ENCODE measurements around the gene C10orf67. TPM values are rescaled to one million over a fixed set of nuclear protein-coding genes. Genes with fewer than 3 reads are reported as not detected.

C10orf67 gene
- total and polyA plus RNA-seq, 9 donors, result 0.08 to 1.0 (median 0.28) TPM

DNA sequence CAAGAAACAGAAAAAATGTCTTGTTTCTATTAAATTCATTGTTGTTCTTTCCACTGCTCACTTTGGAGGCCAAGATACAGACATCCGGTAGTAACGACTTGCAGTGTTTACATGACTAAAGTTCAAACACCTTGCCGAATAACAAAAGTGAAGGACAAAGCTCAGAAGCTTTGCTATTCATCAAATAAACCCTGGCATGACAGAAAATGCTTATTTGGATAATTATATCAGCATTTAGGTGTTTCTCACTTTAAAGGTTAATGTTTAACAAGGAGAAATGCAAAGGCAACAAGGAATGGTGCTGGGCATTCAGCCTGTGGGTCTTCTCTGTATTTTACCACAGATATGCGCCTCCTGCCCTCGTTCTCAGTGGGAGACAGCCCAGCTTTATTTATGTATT, 157.9 kb downstream of the C10orf67 start:
- Histone ChIP-seq H3K27ac (no peak overlapping the region), H3K4me1 (ENCODE audit: insufficient read depth) (no peaks in the 10 kb centered on the region), H3K36me3 (no peaks in the 10 kb centered on the region), H3K4me3 (no peak overlapping the region), H3K27me3 (no peaks in the 10 kb centered on the region), H3K9me3 (no peaks in the 10 kb centered on the region)
- TF ChIP-seq POLR2A (IDR thresholded peaks at IDR 0.05) (no peak), EP300 (IDR thresholded peaks at IDR 0.05) (no peak)
- TF ChIP-seq, protein P1, sequence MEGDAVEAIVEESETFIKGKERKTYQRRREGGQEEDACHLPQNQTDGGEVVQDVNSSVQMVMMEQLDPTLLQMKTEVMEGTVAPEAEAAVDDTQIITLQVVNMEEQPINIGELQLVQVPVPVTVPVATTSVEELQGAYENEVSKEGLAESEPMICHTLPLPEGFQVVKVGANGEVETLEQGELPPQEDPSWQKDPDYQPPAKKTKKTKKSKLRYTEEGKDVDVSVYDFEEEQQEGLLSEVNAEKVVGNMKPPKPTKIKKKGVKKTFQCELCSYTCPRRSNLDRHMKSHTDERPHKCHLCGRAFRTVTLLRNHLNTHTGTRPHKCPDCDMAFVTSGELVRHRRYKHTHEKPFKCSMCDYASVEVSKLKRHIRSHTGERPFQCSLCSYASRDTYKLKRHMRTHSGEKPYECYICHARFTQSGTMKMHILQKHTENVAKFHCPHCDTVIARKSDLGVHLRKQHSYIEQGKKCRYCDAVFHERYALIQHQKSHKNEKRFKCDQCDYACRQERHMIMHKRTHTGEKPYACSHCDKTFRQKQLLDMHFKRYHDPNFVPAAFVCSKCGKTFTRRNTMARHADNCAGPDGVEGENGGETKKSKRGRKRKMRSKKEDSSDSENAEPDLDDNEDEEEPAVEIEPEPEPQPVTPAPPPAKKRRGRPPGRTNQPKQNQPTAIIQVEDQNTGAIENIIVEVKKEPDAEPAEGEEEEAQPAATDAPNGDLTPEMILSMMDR (IDR thresholded peaks at IDR 0.05), result no peak
- WGBS, 3 donors, result 7 to 19% (median 10%) methylated on average over 5 of the region's 5 CpGs
- intact Hi-C loops (cut with DNase I), result no loop called here
- DNase-seq, result no peak

DNA sequence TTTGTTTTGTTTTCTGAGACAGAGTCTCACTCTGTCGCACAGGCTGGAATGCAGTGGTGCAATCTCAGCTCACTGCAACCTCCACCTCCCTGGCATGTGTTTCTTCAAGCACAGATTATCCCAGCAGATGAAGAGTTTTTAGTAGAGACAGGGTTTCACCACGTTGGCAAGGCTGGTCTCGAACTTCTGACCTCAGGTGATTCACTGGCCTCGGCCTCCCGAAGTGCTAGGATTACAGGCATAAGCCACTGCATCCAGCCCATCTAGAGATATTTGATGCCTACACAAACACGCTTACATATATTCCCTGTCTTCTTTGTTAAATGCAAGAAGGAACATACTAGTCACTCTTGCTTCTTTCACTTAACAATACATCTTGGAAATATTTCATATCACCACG, 158.4 kb downstream of the C10orf67 start:
- Histone ChIP-seq H3K36me3 (no peaks in the 10 kb centered on the region), H3K27me3 (no peaks in the 10 kb centered on the region), H3K4me3 (no peak overlapping the region), H3K4me1 (ENCODE audit: insufficient read depth) (no peaks in the 10 kb centered on the region), H3K27ac (no peak overlapping the region), H3K9me3 (no peaks in the 10 kb centered on the region)
- WGBS, 3 donors, result 47 to 58% (median 51%) methylated on average over 7 of the region's 7 CpGs
- intact Hi-C loops (cut with DNase I), result no loop called here
- TF ChIP-seq, protein P1 (IDR thresholded peaks at IDR 0.05), result no peak
- TF ChIP-seq POLR2A (IDR thresholded peaks at IDR 0.05) (no peak), EP300 (IDR thresholded peaks at IDR 0.05) (no peak)
- DNase-seq, result no peak

DNA sequence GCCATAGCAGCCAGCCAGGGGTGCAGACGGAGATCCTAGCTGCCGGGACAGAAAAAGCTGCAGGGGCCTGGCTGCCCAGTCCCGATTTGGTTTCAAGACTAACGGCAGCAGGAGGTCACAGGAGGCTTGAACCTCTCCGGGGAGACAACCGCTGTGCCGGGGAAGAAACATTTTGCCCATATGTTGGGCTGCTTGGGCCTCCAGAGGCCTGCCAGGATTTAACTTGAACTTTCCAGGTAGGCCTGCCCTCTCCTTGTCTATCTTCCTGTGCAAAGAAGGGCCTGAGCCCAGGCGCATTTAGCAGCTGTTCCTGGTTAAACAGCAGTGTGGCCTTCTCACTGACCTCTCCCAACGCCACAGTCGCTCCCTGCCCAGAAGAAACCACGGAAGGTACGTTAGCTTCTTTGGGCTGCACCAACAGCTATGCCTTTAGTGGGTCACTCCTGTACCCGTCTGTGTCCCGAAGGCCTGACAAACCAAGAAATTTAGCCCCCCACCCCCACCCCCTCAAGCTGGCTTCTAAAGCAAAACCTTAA, 169.6 kb downstream of the C10orf67 start:
- Histone ChIP-seq H3K4me1 (ENCODE audit: insufficient read depth) (no peaks in the 10 kb centered on the region), H3K27ac (no peak overlapping the region), H3K9me3 (no peaks in the 10 kb centered on the region), H3K4me3 (no peak overlapping the region), H3K36me3 (no peaks in the 10 kb centered on the region), H3K27me3 (no peaks in the 10 kb centered on the region)
- intact Hi-C loops (cut with DNase I), result no loop called here
- WGBS, 3 donors, result 12 to 23% (median 13%) methylated on average over 14 of the region's 14 CpGs
- TF ChIP-seq POLR2A (IDR thresholded peaks at IDR 0.05) (no peak), EP300 (IDR thresholded peaks at IDR 0.05) (no peak)
- TF ChIP-seq, protein P1 (IDR thresholded peaks at IDR 0.05), result no peak
- no peak for DNase-seq

DNA sequence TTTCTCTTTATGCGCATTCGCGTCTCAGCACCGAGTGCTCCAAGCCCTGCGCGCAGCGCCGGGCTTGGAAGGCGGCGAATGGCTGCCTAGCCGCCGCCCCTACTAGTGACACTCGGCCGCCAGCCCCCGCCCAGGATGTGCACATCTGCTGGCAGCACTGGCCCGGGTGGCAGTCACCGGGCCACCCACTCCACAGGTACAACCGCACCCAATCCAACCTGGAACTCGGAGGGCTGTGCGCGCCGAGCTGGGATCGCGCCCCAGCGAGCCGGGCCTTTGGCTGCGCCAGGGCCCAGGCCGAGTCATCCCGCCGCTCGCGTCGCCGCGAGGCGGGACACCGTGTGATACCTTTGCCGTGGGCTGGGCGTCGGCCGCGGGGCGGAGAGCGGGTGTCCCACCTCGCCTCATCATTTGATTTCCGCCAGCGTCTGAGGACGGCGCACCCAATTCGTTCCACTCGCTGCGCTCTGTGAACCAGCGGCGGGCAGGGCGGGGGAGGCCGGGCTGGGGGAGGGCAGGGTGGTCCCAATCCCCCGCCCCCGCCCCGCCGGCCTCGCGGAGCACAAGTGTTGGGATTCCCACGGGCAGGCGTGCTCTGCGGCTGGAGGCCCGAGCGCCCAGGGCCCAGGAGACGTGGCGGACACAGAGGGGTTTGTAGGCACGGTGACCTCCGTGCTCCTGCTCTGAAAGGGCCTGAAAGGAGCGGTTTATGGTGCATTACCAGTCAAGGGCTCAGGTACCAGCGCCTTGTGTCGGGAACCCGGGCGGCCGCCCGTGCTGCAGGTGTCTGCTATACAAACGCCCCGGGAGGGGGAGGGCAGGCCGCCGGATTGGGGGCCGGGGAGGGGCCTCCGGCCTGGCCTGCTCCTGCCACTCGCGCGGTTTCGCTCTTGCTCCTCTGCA, 170.3 kb downstream of the C10orf67 start:
- H3K4me3 ChIP-seq, result no peak overlapping the region
- 1 to 2% (median 2%) methylated on average over 87 to 88 of the region's 88 CpGs for WGBS, 3 donors
- DNase-seq, result no peak
- TF ChIP-seq, protein P1 (IDR thresholded peaks at IDR 0.05), result no peak
- TF ChIP-seq POLR2A (IDR thresholded peaks at IDR 0.05) (no peak), EP300 (IDR thresholded peaks at IDR 0.05) (no peak)
- no peaks in the 10 kb centered on the region for H3K9me3 ChIP-seq
- H3K27me3 ChIP-seq, result no peaks in the 10 kb centered on the region
- H3K4me1 ChIP-seq (ENCODE audit: insufficient read depth), result no peaks in the 10 kb centered on the region
- intact Hi-C loops (cut with DNase I), result no loop called here
- no peaks in the 10 kb centered on the region for H3K36me3 ChIP-seq
- no peak overlapping the region for H3K27ac ChIP-seq
